Liver (tissue), 3 donors: Measurements from ENCODE around the gene ABL1.

Experiments used
- EGR1 ChIP-seq, 2 donors: IDR thresholded peaks; 2 replicates each; pipeline ENCODE4 v1.6.1; 2016 to 2018; ENCODE audit warnings: antibody characterized with exemption in 2 of 2, low read depth in 2 of 2
- GABPA ChIP-seq, 2 donors: IDR thresholded peaks in 1 of 2; conservative IDR thresholded peaks in 1 of 2; 2 replicates each; pipeline ENCODE4 v1.6.1; 2016; ENCODE audit warnings: antibody characterized with exemption in 2 of 2, mild to moderate bottlenecking in 1 of 2, moderate library complexity in 1 of 2
- MAX ChIP-seq: IDR thresholded peaks from 2 replicates; pipeline ENCODE4 v1.6.1; 2016; ENCODE audit warnings: antibody characterized with exemption
- RAD21 ChIP-seq, 2 donors: IDR thresholded peaks; 2 replicates each; pipeline ENCODE4 v1.6.1; 2016; ENCODE audit warnings: antibody characterized with exemption in 2 of 2, mild to moderate bottlenecking in 2 of 2
- RXRA ChIP-seq, 2 donors: IDR thresholded peaks; 2 replicates each; pipeline ENCODE4 v1.6.1; 2017 to 2018; ENCODE audit warnings: antibody characterized with exemption in 2 of 2, mild to moderate bottlenecking in 1 of 2
- TAF1 ChIP-seq: conservative IDR thresholded peaks from 2 replicates; pipeline ENCODE4 v1.6.1; 2016; ENCODE audit warnings: antibody characterized with exemption, mild to moderate bottlenecking
- TF ChIP-seq, protein P1 (sequence below): fragments of 150-350 bp; IDR thresholded peaks from 2 replicates; pipeline ENCODE4 v1.5.1; 2017; ENCODE audit warnings: improper control_type of control experiment, low read depth, low read length; ENCODE audit not compliant: missing input control
- TF ChIP-seq, protein P2 (sequence below): IDR thresholded peaks from 2 replicates; pipeline ENCODE4 v1.6.1; 2016; ENCODE audit warnings: antibody characterized with exemption
- donor health status: healthy.
- donor health status: healthy.

DNA sequence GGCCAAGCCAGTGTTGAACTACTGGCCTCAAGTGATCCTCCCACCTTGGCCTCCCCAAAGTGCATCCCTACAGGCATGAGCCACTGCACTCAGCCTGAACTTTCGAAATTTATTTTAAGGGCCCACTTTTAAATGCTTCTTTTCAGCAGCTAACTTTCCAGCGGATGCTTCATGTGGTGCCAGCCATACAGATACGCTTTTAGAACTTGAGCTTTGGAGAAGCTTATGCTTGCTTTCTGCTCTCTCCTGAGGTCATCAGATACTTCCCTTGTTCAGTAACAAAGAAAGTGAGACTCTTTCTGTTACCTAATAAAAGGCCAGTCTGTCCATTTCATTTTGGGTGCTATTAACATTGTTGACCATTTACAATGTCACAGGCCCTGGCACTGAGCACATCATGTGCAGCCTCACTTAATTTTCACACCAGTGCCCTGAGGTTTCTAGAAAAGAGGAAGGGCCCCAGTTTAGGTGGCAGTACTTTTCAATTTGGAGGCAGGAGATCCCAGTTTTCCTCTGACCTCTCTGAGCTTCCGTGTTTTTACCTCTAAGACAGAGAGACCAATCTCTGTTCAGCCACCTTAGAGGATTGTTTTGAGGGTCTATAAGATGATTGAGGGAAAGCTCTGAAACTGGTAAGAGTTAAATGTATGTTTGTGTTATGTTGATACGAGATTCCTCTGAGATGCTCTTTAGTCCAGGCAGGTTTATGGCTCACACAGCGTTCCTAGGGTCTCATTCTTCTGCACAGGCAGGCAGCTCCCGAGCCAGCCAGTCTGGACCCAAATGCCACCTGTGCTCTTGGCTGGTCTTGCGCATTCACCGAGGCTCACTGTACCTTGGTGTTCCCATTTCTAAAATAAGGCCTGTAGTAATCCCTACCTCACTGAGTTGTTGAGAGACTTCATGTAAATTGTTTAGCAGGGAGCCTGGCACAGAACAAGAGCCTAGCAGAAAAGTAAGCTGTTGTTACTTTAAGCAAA, 4.4 kb downstream of the ABL1 start:
- TF ChIP-seq, protein P1, sequence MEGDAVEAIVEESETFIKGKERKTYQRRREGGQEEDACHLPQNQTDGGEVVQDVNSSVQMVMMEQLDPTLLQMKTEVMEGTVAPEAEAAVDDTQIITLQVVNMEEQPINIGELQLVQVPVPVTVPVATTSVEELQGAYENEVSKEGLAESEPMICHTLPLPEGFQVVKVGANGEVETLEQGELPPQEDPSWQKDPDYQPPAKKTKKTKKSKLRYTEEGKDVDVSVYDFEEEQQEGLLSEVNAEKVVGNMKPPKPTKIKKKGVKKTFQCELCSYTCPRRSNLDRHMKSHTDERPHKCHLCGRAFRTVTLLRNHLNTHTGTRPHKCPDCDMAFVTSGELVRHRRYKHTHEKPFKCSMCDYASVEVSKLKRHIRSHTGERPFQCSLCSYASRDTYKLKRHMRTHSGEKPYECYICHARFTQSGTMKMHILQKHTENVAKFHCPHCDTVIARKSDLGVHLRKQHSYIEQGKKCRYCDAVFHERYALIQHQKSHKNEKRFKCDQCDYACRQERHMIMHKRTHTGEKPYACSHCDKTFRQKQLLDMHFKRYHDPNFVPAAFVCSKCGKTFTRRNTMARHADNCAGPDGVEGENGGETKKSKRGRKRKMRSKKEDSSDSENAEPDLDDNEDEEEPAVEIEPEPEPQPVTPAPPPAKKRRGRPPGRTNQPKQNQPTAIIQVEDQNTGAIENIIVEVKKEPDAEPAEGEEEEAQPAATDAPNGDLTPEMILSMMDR, result no peak
- TF ChIP-seq TAF1 (no peak), EGR1 (IDR thresholded peaks at IDR 0.05; ENCODE audit: low read depth in 2 of 2) (no peak), RXRA (IDR thresholded peaks at IDR 0.05) (no peak), RAD21 (IDR thresholded peaks at IDR 0.05) (no peak), GABPA (IDR thresholded peaks at IDR 0.05 in 1 of 2, conservative IDR thresholded peaks at IDR 0.05 in 1 of 2) (no peak), MAX (no peak)
- TF ChIP-seq, protein P2, sequence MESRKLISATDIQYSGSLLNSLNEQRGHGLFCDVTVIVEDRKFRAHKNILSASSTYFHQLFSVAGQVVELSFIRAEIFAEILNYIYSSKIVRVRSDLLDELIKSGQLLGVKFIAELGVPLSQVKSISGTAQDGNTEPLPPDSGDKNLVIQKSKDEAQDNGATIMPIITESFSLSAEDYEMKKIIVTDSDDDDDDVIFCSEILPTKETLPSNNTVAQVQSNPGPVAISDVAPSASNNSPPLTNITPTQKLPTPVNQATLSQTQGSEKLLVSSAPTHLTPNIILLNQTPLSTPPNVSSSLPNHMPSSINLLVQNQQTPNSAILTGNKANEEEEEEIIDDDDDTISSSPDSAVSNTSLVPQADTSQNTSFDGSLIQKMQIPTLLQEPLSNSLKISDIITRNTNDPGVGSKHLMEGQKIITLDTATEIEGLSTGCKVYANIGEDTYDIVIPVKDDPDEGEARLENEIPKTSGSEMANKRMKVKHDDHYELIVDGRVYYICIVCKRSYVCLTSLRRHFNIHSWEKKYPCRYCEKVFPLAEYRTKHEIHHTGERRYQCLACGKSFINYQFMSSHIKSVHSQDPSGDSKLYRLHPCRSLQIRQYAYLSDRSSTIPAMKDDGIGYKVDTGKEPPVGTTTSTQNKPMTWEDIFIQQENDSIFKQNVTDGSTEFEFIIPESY, result no peak
